Measurements from ENCODE around the gene SLAMF1. TPM values are rescaled to one million over a fixed set of nuclear protein-coding genes. Genes with fewer than 3 reads are reported as not detected.

Gene SLAMF1
- total and polyA plus RNA-seq, 4 donors = 0.39 to 27.0 (median 1.5) TPM

- 32 to 35% methylated on average over 3 of the region's 3 CpGs for WGBS, 2 donors
- DNase-seq = peak; percentile 69 to 84 (median 78)
- H3K9ac ChIP-seq (ENCODE audit: insufficient read depth in 1 of 2, low read length in 2 of 2) = no peak overlapping the region
- no peak overlapping the region for H3K27ac ChIP-seq (ENCODE audit: low read depth in 1 of 2, low read length in 1 of 2)
- no peaks in the 10 kb centered on the region for H3K36me3 ChIP-seq (ENCODE audit: control insufficient read depth in 4 of 4, insufficient read depth in 4 of 4, low read length in 4 of 4)
- TF ChIP-seq CTCF (IDR thresholded peaks at IDR 0.05; ENCODE audit: control extremely low read depth, extremely low read depth) = peak; percentile 86
- H3K9me3 ChIP-seq (ENCODE audit: control insufficient read depth in 4 of 4, insufficient read depth in 3 of 4, low read length in 3 of 4) = no peaks in the 10 kb centered on the region
- H3K4me3 ChIP-seq = no peak overlapping the region
- ATAC-seq (ENCODE audit: insufficient read depth, low FRiP score) = peak; percentile 93
- H3K27me3 ChIP-seq (ENCODE audit: control insufficient read depth in 3 of 3, insufficient read depth in 3 of 3, low read length in 2 of 3) = no peaks in the 10 kb centered on the region
- no peaks in the 10 kb centered on the region for H3K4me1 ChIP-seq (ENCODE audit: control insufficient read depth in 5 of 5, insufficient read depth in 5 of 5, low read length in 5 of 5)
Observed at GRCh38 chr1:160607011-160607671, 39.7 kb downstream of the SLAMF1 start.

- TF ChIP-seq CTCF (IDR thresholded peaks at IDR 0.05; ENCODE audit: control extremely low read depth, extremely low read depth) = no peak
- no peaks in the 10 kb centered on the region for H3K4me1 ChIP-seq (ENCODE audit: control insufficient read depth in 5 of 5, insufficient read depth in 5 of 5, low read length in 5 of 5)
- no peak overlapping the region for H3K27ac ChIP-seq (ENCODE audit: low read depth in 1 of 2, low read length in 1 of 2)
- H3K27me3 ChIP-seq (ENCODE audit: control insufficient read depth in 3 of 3, insufficient read depth in 3 of 3, low read length in 2 of 3) = no peaks in the 10 kb centered on the region
- ATAC-seq (ENCODE audit: insufficient read depth, low FRiP score) (no peak), DNase-seq (no peak)
- no peak overlapping the region for H3K9ac ChIP-seq (ENCODE audit: insufficient read depth in 1 of 2, low read length in 2 of 2)
- WGBS, 2 donors = 59 to 95% methylated on average over 1 of the region's 1 CpG
- H3K36me3 ChIP-seq (ENCODE audit: control insufficient read depth in 4 of 4, insufficient read depth in 4 of 4, low read length in 4 of 4) = no peaks in the 10 kb centered on the region
- H3K9me3 ChIP-seq (ENCODE audit: control insufficient read depth in 4 of 4, insufficient read depth in 3 of 4, low read length in 3 of 4) = no peaks in the 10 kb centered on the region
- H3K4me3 ChIP-seq = no peak overlapping the region
Observed at GRCh38 chr1:160606611-160607010, 40.2 kb downstream of the SLAMF1 start.

- H3K27ac ChIP-seq (ENCODE audit: low read depth in 1 of 2, low read length in 1 of 2) = no peak overlapping the region
- no peak for ATAC-seq (ENCODE audit: insufficient read depth, low FRiP score)
- no peak for TF ChIP-seq CTCF (IDR thresholded peaks at IDR 0.05; ENCODE audit: control extremely low read depth, extremely low read depth)
- H3K4me3 ChIP-seq = no peak overlapping the region
- 79 to 87% methylated on average over 4 of the region's 4 CpGs for WGBS, 2 donors
- DNase-seq = no peak
- no peaks in the 10 kb centered on the region for H3K27me3 ChIP-seq (ENCODE audit: control insufficient read depth in 3 of 3, insufficient read depth in 3 of 3, low read length in 2 of 3)
- H3K4me1 ChIP-seq (ENCODE audit: control insufficient read depth in 5 of 5, insufficient read depth in 5 of 5, low read length in 5 of 5) = no peaks in the 10 kb centered on the region
- H3K9me3 ChIP-seq (ENCODE audit: control insufficient read depth in 4 of 4, insufficient read depth in 3 of 4, low read length in 3 of 4) = peaks cover 0 to under 1% (median 0%) of the 10 kb centered on the region in 4 donors
- H3K36me3 ChIP-seq (ENCODE audit: control insufficient read depth in 4 of 4, insufficient read depth in 4 of 4, low read length in 4 of 4) = no peaks in the 10 kb centered on the region
- H3K9ac ChIP-seq (ENCODE audit: insufficient read depth in 1 of 2, low read length in 2 of 2) = no peak overlapping the region
Observed at GRCh38 chr1:160605792-160606479, 40.9 kb downstream of the SLAMF1 start.
